ENCODE data around the gene MYH3. TPM values are rescaled to one million over a fixed set of nuclear protein-coding genes. Genes with fewer than 3 reads are reported as not detected.

MYH3 gene
- total RNA-seq, 1 experiment from 2014 or later, result 1.6 TPM

DNA sequence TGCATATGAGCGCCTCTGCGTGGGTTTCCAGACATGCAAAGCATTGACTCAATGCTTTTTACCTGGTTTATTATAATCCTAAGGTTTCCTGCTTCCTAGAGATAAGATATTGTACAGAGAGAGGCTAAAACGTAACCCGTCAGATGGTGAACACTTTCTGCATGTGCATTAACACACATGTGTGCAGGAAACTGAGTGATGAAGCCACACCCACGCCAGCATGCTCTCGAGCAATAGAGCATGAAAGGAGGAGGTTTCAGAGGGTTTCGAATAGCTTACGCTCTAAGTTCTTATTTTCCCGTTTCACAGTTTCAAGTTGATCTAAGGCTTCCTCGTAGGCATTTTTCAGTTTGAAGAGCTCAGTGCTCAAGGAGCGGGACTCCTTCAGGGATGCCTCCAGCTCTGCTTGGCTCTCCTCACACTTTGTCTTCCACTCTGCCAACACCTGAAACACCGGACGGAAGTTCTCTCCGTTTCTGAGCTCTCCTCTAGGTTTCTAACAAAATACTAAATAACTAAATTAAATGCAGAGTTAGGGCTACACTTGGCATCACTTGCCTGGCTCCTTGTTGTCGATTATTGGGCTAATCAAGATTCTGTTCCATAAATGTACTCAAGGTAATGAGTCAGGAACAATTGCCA lies 23.2 kb downstream of the MYH3 start:
- no peak overlapping the region for H3K27ac Mint-ChIP-seq
- no peaks in the 10 kb centered on the region for H3K9me3 Mint-ChIP-seq
- no peak for ATAC-seq
- H3K4me3 Mint-ChIP-seq, result no peak overlapping the region
- no peaks in the 10 kb centered on the region for H3K27me3 Mint-ChIP-seq (ENCODE audit: low read depth)
- TF ChIP-seq ZNF121 (CRISPR knock-in tag; IDR thresholded peaks at IDR 0.05) (no peak), ZNF396 (CRISPR knock-in tag; IDR thresholded peaks at IDR 0.05; ENCODE audit: borderline replicate concordance) (no peak), SOX15 (CRISPR knock-in tag; IDR thresholded peaks at IDR 0.05) (no peak), JAZF1 (CRISPR knock-in tag; IDR thresholded peaks at IDR 0.05) (no peak), KAT7 (CRISPR knock-in tag; IDR thresholded peaks at IDR 0.05; ENCODE audit: borderline replicate concordance) (no peak), NR3C1 (CRISPR knock-in tag; conservative IDR thresholded peaks at IDR 0.05; ENCODE audit: low read depth) (no peak), ESRRA (CRISPR knock-in tag; IDR thresholded peaks at IDR 0.05; ENCODE audit: borderline replicate concordance) (no peak), TP53 (CRISPR knock-in tag; IDR thresholded peaks at IDR 0.05) (no peak), RORB (CRISPR knock-in tag; IDR thresholded peaks at IDR 0.05) (no peak), MYBL2 (CRISPR knock-in tag; IDR thresholded peaks at IDR 0.05) (no peak), TEAD4 (CRISPR knock-in tag; IDR thresholded peaks at IDR 0.05) (no peak)
- TF ChIP-seq, protein P1, sequence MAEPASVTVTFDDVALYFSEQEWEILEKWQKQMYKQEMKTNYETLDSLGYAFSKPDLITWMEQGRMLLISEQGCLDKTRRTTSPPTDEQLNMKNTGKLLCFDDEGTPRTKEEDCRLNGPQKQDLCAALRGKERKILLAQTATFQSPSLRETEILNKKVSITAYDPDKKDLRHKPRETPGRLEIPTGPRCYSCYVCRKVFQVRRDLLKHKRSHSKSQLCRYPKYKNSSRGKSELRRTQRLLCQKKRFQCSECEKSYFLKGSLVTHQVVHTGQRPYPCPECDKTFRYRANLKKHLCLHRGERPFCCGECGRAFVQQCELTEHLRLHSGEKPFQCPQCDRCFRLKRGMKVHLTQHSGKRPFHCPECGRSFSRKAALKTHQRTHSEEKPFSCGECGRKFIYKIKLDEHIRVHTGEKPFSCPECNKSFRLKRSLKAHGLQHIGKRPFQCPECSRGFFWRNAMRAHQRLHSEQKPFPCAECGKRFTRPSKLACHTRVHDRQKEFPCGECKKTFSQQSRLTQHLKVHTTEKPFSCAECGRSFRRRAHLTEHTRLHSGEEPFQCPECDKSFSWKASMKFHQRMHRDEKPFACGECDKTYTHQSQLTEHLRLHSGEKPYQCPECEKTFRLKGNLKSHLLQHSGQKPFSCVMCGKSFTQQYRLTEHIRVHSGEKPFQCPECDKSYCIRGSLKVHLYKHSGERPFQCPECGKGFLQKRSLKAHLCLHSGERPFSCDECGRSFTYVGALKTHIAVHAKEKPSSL (CRISPR knock-in tag; conservative IDR thresholded peaks at IDR 0.05), result no peak
- TF ChIP-seq, protein P2, sequence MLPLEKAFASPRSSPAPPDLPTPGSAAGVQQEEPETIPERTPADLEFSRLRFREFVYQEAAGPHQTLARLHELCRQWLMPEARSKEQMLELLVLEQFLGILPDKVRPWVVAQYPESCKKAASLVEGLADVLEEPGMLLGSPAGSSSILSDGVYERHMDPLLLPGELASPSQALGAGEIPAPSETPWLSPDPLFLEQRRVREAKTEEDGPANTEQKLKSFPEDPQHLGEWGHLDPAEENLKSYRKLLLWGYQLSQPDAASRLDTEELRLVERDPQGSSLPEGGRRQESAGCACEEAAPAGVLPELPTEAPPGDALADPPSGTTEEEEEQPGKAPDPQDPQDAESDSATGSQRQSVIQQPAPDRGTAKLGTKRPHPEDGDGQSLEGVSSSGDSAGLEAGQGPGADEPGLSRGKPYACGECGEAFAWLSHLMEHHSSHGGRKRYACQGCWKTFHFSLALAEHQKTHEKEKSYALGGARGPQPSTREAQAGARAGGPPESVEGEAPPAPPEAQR (CRISPR knock-in tag; IDR thresholded peaks at IDR 0.05), result no peak
- TF ChIP-seq, protein P3, sequence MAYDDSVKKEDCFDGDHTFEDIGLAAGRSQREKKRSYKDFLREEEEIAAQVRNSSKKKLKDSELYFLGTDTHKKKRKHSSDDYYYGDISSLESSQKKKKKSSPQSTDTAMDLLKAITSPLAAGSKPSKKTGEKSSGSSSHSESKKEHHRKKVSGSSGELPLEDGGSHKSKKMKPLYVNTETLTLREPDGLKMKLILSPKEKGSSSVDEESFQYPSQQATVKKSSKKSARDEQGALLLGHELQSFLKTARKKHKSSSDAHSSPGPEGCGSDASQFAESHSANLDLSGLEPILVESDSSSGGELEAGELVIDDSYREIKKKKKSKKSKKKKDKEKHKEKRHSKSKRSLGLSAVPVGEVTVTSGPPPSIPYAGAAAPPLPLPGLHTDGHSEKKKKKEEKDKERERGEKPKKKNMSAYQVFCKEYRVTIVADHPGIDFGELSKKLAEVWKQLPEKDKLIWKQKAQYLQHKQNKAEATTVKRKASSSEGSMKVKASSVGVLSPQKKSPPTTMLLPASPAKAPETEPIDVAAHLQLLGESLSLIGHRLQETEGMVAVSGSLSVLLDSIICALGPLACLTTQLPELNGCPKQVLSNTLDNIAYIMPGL (CRISPR knock-in tag; IDR thresholded peaks at IDR 0.05), result no peak
- TF ChIP-seq, protein P4, sequence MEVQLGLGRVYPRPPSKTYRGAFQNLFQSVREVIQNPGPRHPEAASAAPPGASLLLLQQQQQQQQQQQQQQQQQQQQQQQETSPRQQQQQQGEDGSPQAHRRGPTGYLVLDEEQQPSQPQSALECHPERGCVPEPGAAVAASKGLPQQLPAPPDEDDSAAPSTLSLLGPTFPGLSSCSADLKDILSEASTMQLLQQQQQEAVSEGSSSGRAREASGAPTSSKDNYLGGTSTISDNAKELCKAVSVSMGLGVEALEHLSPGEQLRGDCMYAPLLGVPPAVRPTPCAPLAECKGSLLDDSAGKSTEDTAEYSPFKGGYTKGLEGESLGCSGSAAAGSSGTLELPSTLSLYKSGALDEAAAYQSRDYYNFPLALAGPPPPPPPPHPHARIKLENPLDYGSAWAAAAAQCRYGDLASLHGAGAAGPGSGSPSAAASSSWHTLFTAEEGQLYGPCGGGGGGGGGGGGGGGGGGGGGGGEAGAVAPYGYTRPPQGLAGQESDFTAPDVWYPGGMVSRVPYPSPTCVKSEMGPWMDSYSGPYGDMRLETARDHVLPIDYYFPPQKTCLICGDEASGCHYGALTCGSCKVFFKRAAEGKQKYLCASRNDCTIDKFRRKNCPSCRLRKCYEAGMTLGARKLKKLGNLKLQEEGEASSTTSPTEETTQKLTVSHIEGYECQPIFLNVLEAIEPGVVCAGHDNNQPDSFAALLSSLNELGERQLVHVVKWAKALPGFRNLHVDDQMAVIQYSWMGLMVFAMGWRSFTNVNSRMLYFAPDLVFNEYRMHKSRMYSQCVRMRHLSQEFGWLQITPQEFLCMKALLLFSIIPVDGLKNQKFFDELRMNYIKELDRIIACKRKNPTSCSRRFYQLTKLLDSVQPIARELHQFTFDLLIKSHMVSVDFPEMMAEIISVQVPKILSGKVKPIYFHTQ (CRISPR knock-in tag; IDR thresholded peaks at IDR 0.05), result no peak
- TF ChIP-seq, protein P5, sequence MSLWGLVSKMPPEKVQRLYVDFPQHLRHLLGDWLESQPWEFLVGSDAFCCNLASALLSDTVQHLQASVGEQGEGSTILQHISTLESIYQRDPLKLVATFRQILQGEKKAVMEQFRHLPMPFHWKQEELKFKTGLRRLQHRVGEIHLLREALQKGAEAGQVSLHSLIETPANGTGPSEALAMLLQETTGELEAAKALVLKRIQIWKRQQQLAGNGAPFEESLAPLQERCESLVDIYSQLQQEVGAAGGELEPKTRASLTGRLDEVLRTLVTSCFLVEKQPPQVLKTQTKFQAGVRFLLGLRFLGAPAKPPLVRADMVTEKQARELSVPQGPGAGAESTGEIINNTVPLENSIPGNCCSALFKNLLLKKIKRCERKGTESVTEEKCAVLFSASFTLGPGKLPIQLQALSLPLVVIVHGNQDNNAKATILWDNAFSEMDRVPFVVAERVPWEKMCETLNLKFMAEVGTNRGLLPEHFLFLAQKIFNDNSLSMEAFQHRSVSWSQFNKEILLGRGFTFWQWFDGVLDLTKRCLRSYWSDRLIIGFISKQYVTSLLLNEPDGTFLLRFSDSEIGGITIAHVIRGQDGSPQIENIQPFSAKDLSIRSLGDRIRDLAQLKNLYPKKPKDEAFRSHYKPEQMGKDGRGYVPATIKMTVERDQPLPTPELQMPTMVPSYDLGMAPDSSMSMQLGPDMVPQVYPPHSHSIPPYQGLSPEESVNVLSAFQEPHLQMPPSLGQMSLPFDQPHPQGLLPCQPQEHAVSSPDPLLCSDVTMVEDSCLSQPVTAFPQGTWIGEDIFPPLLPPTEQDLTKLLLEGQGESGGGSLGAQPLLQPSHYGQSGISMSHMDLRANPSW (CRISPR knock-in tag; conservative IDR thresholded peaks at IDR 0.05; ENCODE audit: low read depth), result no peak
- TF ChIP-seq, protein P6, sequence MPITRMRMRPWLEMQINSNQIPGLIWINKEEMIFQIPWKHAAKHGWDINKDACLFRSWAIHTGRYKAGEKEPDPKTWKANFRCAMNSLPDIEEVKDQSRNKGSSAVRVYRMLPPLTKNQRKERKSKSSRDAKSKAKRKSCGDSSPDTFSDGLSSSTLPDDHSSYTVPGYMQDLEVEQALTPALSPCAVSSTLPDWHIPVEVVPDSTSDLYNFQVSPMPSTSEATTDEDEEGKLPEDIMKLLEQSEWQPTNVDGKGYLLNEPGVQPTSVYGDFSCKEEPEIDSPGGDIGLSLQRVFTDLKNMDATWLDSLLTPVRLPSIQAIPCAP (CRISPR knock-in tag; IDR thresholded peaks at IDR 0.05), result no peak
- H3K4me1 Mint-ChIP-seq, result 0 out of 2 replicates have a peak, but pooled peaks cover 3% of the 10 kb centered on the region
- ChIA-PET CTCF (interaction anchor here (1.0 to 11.9 kb wide), 5 partner anchors 12 to 709 kb away, joined by 3 to 198 read pairs (median 5); no protein-coding TSS in a partner anchor), POLR2A (no interaction called here)
- peaks cover 2% of the 10 kb centered on the region; the same call in 1 of the 2 replicates for H3K36me3 Mint-ChIP-seq
- no peak for DNase-seq (ENCODE audit: low spot score)

Data from WTC11 (cell line).